Mucosa of stomach (tissue), 1 donor: ENCODE results near the gene SAXO2.
"Not testable (repeated sequence)": the region's sequence is repeated elsewhere in the genome, so short reads cannot be mapped to it uniquely, and the experiment has no call there.

ENCODE experiments used
- H3K27me3 ChIP-seq: one replicate; pipeline ENCODE4 v1.7.0; 2013; ENCODE audit warnings: mild to moderate bottlenecking, low read length; ENCODE audit not compliant: control insufficient read depth, insufficient read depth
- H3K36me3 ChIP-seq: one replicate; pipeline ENCODE4 v1.7.0; 2013; ENCODE audit warnings: low read length; ENCODE audit not compliant: control insufficient read depth, insufficient read depth
- H3K4me1 ChIP-seq: one replicate; pipeline ENCODE4 v1.7.0; 2013; ENCODE audit warnings: mild to moderate bottlenecking, low read length; ENCODE audit not compliant: control insufficient read depth, insufficient read depth
- H3K4me3 ChIP-seq: one replicate; pipeline ENCODE4 v1.7.0; 2013; ENCODE audit warnings: low read length
- H3K9ac ChIP-seq: one replicate; pipeline ENCODE4 v1.7.0; 2013; ENCODE audit warnings: mild to moderate bottlenecking, low read length, moderate library complexity
- H3K9me3 ChIP-seq: one replicate; pipeline ENCODE4 v1.7.0; 2013; ENCODE audit warnings: mild to moderate bottlenecking, low read length, moderate library complexity; ENCODE audit not compliant: control insufficient read depth
- donor health status: Pancreatic carcinoma.

Gene SAXO2

DNA sequence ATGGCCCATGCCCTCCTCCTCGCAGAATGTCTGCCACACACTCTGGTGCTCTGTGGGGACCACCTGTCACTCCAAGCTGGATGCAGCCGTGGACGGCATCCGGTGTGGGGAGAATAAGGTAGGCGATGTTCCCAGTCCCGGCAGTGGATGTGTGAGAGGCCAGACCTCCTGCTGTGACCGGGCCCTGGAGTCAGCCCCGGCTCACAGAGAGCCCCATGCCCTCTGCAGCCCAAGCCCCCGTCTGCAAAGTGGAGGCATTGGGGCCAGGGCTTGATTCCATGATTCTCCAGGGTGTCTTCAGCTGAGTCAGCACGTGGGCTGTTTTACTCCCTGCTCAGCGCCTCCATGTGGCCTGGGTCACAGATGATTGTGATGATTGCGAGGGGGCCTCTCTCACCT is 54.5 kb downstream of the SAXO2 start:
- H3K4me3 ChIP-seq = no peak overlapping the region
- H3K9me3 ChIP-seq = no peaks in the 10 kb centered on the region
- H3K9ac ChIP-seq = no peak overlapping the region
- H3K27me3 ChIP-seq = no peaks in the 10 kb centered on the region
- H3K4me1 ChIP-seq = peaks cover 6% of the 10 kb centered on the region
- no peaks in the 10 kb centered on the region for H3K36me3 ChIP-seq

DNA sequence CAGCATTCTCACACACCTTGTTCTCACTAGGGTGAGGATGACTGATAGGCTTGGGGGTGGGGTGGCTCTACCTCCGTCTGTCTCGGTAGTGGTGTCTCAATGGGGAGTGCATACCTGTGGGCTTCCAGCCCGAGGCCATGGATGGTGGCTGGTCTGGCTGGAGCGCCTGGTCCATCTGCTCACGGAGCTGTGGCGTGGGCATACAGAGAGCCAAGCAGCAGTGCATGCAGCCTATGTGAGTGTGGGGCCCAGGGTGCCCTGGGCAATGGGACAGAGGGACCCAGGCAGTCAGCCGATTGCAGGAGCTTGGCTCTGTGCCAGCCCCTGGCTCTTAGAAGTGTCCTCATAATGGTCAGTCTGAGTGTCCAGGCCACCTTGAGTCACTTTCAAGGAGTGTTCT is 54.9 kb downstream of the SAXO2 start:
- not testable (repeated sequence) for H3K36me3 ChIP-seq, H3K9me3 ChIP-seq, H3K9ac ChIP-seq, H3K27me3 ChIP-seq, H3K4me3 ChIP-seq, H3K4me1 ChIP-seq

DNA sequence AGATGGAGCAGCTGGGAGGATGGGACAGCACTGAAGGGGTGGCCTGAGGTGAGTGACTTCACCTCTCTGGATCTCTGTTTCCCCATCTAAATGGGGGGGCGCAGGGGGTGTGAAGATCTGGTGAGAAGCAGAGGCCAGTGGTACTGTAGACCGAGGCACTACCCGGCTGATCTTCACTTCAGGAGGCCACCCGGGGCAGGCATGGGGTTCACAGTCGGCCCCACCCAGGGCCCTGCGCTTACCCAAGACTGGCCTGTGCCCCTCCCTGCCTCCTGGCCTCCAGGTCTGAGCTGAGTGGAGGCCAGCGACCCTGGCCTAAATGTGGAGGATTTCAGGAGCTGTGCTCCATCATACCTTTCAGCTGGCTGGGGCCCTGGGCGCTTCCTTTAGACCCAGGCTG is 55.7 kb downstream of the SAXO2 start:
- not testable (repeated sequence) for H3K9ac ChIP-seq, H3K4me3 ChIP-seq, H3K36me3 ChIP-seq, H3K27me3 ChIP-seq, H3K4me1 ChIP-seq, H3K9me3 ChIP-seq

DNA sequence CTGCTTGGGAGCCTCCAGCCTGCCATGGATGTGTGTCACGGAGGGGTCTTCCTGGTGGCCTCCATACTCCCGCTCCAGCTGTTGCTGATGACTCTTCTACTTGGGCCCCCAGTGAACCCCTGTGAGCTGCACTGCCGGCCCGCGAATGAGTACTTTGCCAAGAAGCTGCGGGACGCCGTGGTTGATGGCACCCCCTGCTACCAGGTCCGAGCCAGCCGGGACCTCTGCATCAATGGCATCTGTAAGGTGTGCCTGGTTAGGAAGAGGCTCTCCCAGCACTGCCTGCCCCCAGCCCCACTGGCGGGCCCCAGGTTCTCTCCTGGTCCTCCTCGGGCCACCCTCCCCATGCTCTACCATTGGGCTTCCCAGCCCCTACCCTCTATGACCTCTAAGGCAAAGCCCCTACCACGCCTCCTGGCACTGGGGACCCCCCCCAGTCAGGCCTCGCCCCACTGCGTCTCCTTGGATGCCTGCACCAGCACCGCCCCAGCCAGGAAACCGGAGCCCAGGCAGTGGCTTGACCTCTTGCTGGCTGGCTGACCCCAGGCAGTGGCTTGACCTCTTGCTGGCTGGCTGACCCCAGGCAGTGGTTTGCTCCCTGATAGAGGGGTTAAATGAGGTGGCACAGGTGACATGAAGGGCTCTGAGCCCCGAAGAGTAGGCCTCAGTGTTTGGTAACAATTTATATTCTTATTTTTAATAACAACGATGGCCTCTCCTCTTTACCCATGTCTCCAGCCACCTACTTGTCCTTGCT is 57.1 kb downstream of the SAXO2 start:
- not testable (repeated sequence) for H3K4me3 ChIP-seq, H3K36me3 ChIP-seq, H3K27me3 ChIP-seq, H3K9ac ChIP-seq, H3K4me1 ChIP-seq, H3K9me3 ChIP-seq

DNA sequence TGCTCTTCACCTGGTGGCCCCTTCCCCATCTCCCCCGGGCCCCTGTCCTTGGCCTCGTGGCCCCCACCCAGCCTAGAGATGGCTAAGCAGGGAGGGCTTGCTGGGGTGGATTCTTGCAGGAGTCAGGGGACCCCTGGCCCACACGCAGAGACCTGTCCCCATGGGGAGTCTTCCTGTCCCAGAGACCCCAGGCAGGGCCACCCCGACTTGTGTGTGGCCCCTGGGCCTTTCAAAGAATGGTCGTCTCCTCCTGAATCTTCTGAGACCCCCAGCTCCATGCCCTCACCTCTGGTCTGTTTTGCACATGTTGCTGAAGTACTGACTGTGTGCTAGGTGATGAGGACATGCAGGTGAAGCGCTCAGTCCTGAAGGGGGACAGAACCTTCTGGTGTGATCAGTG is 58.2 kb downstream of the SAXO2 start:
- not testable (repeated sequence) for H3K9ac ChIP-seq, H3K9me3 ChIP-seq, H3K4me3 ChIP-seq, H3K4me1 ChIP-seq, H3K36me3 ChIP-seq, H3K27me3 ChIP-seq

DNA sequence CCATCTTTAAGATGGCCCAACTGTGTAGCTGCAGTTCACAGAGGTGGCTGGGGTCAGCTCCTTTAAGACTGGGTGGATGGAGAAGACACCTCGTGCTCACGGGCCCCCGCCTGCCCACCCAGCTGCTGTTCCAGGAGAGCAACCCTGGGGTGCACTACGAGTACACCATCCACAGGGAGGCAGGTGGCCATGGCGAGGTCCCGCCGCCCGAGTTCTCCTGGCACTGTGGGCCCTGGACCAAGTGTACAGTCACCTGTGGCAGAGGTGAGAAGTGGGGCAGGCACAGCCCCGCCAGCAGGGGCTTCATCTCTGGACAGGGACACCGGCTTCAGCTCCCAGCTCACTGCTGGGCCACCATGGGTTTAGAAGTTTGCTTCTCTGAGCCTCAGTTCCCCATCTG is 59.9 kb downstream of the SAXO2 start:
- H3K36me3 ChIP-seq, H3K9me3 ChIP-seq, H3K4me3 ChIP-seq, H3K9ac ChIP-seq, H3K27me3 ChIP-seq, H3K4me1 ChIP-seq: not testable (repeated sequence)

DNA sequence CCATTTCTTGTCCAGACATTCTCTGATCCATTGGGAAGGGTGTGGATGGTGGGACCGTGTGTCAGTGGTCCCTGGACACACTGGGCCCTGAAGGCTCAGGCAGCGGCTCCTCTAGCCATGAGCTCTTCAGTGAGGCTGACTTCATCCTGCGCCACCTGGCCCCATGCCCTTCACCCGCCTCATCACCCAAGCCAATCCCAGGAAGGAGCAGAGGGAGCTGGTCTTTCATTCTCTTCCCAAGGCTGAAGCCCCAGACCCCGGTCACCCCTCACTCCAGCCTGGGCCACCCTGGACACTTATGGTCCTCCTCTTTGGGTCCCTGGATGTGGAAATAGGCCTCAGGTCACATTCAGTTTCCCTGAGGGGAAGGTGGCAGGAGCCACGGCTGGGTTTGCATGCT is 62.2 kb downstream of the SAXO2 start:
- not testable (repeated sequence) for H3K4me3 ChIP-seq, H3K4me1 ChIP-seq, H3K9ac ChIP-seq, H3K9me3 ChIP-seq, H3K27me3 ChIP-seq, H3K36me3 ChIP-seq

DNA sequence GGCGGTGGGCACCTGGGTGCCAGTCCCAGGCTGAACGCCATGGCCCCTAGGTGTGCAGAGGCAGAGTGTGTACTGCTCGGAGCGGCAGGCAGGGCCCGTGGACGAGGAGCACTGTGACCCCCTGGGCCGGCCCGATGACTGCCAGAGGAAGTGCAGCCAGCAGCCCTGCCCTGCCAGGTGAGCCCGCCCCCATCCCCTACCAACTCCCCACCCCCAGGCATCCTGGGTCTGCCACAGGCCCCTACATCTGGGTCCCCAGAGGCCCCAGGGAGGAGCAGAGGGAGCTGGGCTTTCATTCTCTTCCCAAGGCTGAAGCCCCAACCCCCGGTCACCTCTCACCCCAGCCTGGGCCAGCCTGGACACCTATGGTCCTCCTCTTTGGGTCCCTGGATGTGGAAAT is 63.0 kb downstream of the SAXO2 start:
- not testable (repeated sequence) for H3K36me3 ChIP-seq, H3K27me3 ChIP-seq, H3K9ac ChIP-seq, H3K4me3 ChIP-seq, H3K4me1 ChIP-seq, H3K9me3 ChIP-seq

DNA sequence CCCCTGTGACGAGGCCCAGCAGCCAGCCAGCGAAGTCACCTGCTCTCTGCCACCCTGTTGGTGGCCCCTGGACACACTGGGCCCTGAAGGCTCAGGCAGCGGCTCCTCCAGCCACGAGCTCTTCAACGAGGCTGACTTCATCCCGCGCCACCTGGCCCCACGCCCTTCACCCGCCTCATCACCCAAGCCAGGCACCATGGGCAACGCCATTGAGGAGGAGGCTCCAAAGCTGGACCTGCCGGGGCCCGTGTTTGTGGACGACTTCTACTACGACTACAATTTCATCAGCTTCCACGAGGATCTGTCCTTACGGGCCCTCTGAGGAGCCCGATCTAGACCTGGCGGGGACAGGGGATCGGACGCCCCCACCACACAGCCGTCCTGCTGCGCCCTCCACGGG is 64.3 kb downstream of the SAXO2 start:
- not testable (repeated sequence) for H3K4me3 ChIP-seq, H3K9me3 ChIP-seq, H3K36me3 ChIP-seq, H3K4me1 ChIP-seq, H3K27me3 ChIP-seq, H3K9ac ChIP-seq

DNA sequence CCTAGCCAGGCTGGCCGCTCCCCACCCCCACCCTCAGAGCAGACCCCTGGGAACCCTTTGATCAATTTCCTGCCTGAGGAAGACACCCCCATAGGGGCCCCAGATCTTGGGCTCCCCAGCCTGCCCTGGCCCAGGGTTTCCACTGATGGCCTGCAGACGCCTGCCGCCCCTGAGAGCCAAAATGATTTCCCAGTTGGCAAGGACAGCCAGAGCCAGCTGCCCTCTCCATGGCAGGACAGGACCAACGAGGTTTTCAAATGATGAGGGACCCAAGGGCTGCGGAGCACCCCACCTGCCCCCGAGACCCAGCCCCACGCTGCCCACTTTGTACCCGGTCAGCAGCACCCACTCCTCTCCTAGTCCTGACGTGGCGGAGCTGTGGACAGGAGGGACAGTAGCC is 64.8 kb downstream of the SAXO2 start:
- not testable (repeated sequence) for H3K9me3 ChIP-seq, H3K4me1 ChIP-seq, H3K27me3 ChIP-seq, H3K4me3 ChIP-seq, H3K36me3 ChIP-seq, H3K9ac ChIP-seq

DNA sequence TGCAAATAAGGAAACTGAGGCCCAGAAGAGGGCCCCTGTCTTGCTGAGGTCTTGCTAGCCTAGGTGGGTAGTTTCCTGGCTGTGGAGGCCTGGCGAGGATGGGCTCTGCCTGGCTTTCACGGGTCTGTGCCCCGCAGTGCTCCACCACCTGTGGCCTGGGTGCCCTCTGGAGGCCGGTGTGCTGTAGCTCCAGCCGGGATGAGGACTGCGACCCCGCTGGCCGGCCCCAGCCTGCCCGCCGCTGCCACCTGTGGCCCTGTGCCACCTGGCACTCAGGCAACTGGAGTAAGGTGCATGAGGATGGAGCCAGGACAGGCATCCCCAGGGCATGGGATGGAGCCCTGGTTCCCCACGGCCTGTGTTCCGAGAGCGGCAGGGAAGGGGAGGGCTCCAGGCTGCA is 66.4 kb downstream of the SAXO2 start:
- not testable (repeated sequence) for H3K4me3 ChIP-seq, H3K9ac ChIP-seq, H3K9me3 ChIP-seq, H3K36me3 ChIP-seq, H3K27me3 ChIP-seq, H3K4me1 ChIP-seq

DNA sequence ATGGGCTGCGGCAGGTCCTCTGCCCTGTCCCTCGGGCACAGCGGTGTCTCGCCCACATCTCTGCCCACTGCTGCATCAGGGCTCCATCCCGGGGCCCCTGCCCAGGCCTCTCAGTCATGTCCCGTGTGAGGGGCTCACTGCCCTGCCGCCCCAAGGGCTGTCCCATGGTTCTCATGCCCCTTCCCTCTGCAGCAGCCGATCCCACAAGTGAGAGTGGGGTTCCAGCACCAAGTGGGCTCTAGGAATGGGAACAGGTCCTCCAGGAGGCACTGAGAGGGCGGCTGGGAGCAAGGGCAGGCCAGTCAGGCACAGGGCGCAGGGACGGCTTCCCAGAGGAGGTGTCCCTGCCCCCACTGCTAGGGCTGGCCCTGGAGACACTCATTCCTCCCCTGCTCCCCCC is 68.3 kb downstream of the SAXO2 start:
- not testable (repeated sequence) for H3K9ac ChIP-seq, H3K9me3 ChIP-seq, H3K4me1 ChIP-seq, H3K27me3 ChIP-seq, H3K36me3 ChIP-seq, H3K4me3 ChIP-seq

DNA sequence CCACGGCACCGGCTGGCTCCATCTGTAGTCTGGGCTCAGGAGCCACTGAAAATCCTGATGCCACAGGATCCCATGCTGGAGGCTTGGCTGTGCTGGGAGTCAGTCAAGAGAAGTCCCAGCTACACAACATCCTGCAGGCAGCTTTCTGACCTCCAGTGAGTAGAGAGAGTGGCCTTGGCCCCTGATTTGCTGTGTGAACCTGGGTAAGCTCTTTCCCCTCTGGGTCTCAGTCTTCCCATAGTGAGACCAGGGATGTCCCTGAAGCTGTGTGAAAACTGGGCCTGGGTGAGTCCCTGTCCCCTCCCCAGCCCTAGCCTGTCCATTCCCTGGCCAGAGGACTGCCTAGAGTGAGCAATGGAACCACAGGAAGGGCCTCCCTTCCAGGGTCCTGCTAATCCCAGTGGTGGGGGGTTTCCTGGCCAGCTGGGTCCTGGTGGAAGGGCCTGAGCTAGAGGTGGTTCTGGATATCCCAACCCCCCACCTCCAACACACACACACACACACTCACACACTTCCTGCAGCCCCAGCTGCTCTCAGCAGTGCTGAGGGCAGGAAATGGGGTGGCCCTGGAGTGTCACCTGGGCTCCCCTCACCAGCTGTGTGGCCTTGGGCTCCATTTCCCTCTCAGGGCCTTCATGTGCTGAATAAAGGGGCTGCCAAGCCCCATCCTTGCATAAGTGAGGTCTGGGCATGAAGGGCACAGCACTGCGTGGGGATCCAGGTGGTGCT is 69.1 kb downstream of the SAXO2 start:
- H3K27me3 ChIP-seq, H3K9me3 ChIP-seq, H3K4me3 ChIP-seq, H3K36me3 ChIP-seq, H3K4me1 ChIP-seq, H3K9ac ChIP-seq: not testable (repeated sequence)
